Keratinocyte (primary cell): ENCODE results near the gene IPO11.

ENCODE experiments used
- CTCF ChIP-seq, 3 experiments: IDR thresholded peaks in 1 of 3; conservative IDR thresholded peaks in 1 of 3; optimal IDR thresholded peaks in 1 of 3; 2 replicates in 2 of 3; 3 replicates in 1 of 3; pipeline versions ENCODE3 to v1.5.1; 2011; ENCODE audit warnings: low read length in 3 of 3, mild to moderate bottlenecking in 3 of 3, moderate library complexity in 2 of 3, control low read depth in 1 of 3, inconsistent platforms in 1 of 3; ENCODE audit not compliant: insufficient read depth in 2 of 3; ENCODE audit errors: extremely low read depth in 1 of 3
- EZH2 ChIP-seq: IDR thresholded peaks from one replicate; pipeline ENCODE4 v1.6.1; 2012; ENCODE audit warnings: inconsistent platforms, mild to moderate bottlenecking, low read length, moderate library complexity

DNA sequence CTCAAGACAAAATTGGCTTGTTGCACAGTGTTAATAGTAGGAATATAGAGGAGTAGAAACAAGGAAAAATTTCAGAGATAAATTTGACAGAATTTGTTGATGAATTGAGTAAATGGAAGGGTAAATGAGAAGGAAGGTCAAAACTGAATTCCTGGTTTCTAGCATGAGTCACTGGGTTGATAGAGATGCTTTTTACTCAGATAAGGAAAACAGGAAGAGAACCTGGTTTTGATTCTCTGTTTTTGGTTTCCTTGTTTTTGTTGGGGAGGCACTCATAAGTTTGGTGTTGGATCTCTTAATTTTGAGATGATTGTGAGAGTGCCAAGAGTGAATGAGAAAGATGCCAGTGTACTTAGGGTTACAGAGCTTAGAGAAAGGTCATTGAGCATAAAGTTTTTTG is 173.2 kb downstream of the IPO11 start:
- TF ChIP-seq CTCF (optimal IDR thresholded peaks at IDR 0.05 in 1 of 3, IDR thresholded peaks at IDR 0.05 in 1 of 3, conservative IDR thresholded peaks at IDR 0.05 in 1 of 3; ENCODE audit: extremely low read depth in 1 of 3, insufficient read depth in 2 of 3, low read length in 3 of 3) (no peak), EZH2 (no peak)
